GM19351 (cell line): ENCODE results near the gene VPS26B.

ENCODE experiments used
- ATAC-seq: cut with Tn5 transposase; IDR thresholded peaks from one replicate; pipeline ENCODE4 v1.9.1; 2021; ENCODE audit warnings: mild to moderate bottlenecking, moderate library complexity; ENCODE audit not compliant: unreplicated experiment

VPS26B gene

GRCh38 chr11:134230339-134230738 lies 5.9 kb downstream of the VPS26B start:
- no peak for ATAC-seq

DNA sequence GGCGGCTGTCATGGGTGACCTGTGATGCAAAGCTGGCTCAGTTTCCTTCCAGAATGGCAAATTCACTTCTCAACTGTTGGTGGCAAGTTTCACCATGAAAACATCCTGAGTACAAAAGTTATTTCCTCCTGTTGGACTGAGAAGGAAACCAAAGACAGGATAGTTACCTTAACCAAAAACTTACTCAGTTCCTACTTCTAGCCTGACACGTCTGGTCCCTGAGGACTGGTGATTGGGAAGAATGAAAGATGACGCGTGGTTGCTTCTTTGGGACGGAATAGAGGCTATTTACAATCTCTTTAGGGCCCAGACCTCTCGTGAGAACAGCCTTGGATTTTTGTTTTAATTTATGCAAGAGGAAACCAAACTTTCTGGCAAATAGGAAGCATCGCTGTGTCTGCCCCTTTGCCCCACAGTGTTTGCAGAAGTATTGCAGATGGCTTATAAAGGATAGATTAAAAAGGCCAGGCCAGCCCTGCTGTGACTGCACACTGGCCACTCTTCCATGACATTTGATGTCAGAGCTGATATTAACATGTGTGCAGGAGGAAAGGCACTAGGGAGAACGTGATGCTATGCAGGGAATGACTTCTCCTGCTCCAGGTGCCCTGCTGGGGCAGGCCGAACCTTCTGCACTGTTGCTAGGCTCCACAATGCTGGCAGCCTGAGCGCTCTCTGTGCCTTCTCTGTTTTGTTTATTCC lies 7.6 kb downstream of the VPS26B start:
- ATAC-seq: no peak

DNA sequence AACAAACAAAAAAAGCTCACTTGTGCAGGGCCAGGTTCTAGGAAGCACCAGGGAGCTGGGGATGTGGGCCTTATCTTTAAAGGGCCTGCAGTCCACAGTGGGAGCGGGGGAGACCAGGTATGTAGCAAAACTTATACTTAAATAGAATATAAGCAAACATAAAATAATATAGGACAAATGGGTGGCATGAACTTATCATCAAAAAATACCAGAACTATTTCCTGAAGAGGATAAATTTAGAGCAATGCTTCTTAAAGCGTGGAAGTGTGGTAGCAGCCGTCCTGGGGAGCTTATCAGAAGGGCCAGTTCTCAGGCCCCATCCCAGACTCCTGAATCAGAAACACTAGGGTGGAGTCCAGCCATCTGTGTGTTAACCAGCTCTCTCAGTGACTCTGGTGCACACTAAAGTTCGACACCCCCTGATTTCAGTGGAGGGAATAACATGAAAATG lies 9.3 kb downstream of the VPS26B start:
- ATAC-seq: no peak

GRCh38 chr11:134235399-134235798 lies 10.9 kb downstream of the VPS26B start:
- no peak for ATAC-seq

- ATAC-seq: no peak
Observed at GRCh38 chr11:134236834-134237556, 12.5 kb downstream of the VPS26B start.

DNA sequence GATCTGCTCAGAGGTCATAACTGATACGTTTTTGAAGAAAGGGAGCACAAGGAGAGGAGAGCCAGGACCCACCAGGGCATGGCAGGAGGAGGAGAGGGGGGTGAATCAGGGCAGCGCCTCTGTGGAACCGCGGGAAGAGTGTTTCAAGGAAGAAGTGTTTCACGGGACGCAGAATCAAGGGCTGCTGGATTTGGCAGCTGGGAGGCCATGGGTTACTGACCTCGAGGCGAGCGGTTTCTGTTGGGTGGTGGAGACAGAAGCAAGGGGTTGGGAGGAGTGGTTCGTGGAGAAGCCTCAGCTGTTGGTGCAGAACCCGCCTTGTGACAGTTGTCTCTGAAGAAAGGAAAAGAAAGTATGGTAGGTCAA lies 13.1 kb downstream of the VPS26B start:
- no peak for ATAC-seq

GRCh38 chr11:134238956-134239355 lies 14.5 kb downstream of the VPS26B start:
- ATAC-seq: no peak

DNA sequence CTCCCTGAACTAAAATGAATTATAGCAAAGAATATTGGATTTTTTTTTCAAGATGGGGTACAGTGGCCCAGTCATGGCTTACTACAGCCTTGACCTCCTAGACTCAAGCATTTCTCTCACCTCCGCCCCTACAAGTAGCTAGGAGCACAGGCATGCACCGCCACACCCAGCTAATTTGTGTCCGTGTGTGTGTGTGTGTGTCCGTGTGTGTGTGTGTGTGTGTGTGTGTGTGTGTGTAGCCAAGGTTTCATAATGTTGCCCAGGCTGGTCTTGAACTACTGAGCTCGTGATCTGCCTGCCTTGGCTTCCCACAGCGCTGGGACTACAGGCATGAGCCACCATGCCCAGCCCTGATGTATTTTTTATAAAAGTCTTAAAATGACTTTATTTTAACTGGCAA lies 16.1 kb downstream of the VPS26B start:
- ATAC-seq: no peak

DNA sequence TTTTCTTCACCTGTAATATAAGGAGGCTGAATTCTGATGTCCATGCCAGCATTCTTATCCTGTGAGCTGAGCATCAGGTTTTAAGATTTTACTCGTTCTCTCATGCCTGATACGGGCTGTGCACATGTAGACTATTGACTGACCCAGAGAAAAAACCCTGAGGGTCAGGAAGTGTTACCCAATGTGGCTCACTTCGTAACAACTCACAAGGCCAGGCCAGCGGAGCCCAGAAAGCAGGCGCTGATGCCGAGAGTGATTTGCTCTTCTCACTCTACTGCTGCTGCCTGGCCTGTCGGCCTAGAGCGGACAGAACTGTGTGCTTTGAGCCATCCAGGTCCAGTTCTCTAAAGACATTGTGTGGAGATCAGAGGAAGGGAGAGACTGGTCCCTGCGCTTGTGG lies 17.9 kb downstream of the VPS26B start:
- no peak for ATAC-seq

DNA sequence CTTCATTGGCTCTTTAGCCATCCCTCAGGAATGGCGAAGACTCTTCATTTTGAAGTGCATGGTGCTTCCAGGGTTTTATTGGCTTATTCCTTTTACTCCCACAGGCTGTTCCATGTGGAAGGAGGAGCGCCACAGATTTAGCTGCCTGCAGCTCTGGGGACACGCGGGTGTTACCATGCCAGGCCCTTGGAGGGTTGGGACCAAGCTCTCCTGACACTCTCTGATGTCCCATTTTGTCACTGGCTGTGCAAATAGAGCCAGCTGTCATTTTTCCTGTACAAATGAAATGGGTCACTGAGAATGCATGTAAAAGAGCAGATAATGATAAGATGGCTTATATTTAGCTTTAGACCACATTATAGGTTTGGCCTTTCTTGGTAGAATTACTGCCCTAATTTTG lies 19.4 kb downstream of the VPS26B start:
- ATAC-seq: no peak

GRCh38 chr11:134244593-134244992 lies 20.1 kb downstream of the VPS26B start:
- ATAC-seq: peak; percentile 94

DNA sequence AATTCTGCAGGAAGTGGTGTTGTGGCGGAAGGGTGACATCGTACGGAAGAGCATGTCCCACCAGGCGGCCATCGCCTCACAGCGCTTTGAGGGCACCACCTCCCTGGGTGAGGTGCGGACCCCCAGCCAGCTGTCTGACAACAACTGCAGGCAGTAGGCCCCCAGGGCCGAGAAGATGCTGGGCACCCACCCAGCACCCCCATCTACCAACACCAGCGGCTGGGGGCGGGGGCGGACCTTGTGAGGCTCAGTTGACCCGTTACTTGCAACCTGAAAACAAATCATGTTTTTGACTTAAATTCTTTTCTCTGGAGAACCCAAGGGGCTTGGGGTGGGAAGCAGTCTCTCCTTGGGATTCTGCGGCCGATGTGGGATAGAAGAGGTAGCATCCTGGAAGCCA lies 21.0 kb downstream of the VPS26B start:
- no peak for ATAC-seq

DNA sequence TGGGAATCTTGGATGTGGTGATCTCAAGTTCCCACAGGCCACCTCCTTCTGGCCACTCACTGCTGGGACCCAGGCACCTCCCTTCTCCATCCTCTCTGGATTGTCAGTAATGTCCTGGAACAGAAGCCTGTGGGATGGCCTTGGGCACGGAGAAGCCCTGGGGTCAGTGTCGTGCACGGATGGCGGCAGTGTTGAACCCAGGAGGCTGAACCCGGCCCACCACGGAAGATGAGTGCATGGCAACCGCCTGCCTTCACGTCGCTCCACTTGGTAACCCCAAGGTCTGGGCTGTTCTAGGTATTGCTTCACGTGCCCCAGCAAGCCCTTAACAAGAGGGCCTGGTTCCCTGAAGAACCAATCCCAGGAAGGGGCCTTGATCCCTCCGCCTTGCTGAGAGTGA lies 21.6 kb downstream of the VPS26B start:
- ATAC-seq: no peak

DNA sequence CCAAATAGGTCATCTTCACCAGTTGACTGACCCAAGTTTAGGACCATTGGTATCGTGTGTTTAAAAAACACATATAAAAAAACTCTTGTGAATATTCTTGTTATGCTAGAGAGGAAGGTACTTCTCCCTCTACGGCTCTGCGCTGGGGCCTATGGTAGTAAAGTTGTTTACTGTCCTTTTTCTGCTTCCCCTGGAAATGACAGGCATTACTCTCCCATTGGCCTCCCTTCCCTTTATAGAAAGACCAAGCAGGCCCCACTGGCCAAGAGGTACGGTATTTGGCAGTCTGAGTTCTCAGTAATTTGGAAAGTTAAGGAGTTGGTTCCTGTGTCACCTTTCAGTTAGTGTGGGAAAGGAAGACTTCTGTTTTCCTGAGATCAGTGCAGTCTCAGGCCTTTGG lies 22.2 kb downstream of the VPS26B start:
- ATAC-seq: no peak

DNA sequence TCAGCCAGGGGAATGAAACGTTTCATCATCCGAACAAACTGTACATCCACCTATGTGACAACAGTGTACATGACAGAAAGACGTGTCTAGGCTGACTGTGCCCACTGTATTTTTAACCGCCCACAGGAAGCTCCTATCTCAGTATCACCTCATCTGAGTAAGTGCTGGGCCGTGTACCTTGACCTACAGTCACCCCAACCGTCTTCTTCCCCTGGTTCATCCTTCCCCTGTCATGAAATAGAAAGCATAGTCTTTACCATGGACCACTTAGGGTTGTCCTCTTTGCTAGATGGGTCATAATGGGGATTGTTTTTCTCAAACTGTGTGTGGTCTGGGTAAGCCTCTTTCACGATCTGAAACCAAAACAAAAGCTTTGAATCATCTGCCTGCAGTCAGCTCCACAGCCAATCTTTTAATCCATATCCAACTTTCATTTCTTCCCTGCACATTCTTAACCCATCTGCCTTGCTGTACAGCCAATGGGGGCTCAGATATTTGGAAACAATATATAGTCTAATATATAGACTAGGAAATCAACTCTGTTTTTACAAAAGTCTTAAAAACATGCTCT lies 24.5 kb downstream of the VPS26B start:
- no peak for ATAC-seq

- ATAC-seq: no peak
Observed at GRCh38 chr11:134250246-134250645, 25.8 kb downstream of the VPS26B start.

- no peak for ATAC-seq
Observed at GRCh38 chr11:134250675-134251074, 26.2 kb downstream of the VPS26B start.

DNA sequence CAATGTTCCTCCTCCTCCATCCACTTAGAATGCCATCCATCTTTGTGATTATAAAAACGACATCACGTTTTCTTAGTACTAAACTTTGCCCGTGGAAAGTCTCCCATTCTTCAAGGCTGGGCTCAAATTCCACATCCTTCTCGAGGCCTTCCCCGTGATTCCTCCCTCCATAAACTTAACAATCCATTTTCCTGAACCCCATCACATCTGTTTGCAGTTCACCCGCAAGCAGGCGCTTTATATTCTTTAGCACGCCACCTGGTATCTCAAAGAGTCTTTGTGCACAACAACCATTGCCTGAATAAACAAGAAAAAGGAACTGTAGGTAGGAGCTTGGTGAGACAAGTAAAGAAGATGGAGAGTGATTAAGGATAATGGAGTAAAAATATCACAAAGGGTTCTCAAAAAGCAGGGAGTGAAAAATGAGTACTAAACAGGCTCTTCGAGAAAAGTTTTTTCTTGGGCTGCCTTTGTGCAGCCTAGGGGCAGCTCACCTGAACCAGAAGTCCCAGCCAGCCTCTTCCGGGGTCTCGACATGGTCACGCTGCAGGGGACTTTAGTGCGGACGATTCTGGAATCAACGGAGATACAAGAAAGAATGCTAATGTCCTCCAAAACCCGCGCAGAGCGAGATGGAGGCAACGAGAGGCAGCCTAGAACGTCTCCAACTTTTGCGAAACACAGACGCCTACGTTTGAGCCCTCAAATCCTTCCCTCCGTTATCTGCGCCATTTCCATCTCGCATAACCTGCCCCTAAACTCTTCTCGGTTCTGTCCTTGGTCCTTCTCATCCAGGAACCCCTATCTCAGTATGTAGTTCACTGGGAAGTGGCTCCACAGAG lies 28.1 kb downstream of the VPS26B start:
- peak; percentile 26 for ATAC-seq

- peak; percentile 97 for ATAC-seq
Observed at GRCh38 chr11:134253188-134253993, 28.9 kb downstream of the VPS26B start, which contains the start of the genes ACAD8 and THYN1. Gene ACAD8 (plus strand): TSS chr11:134253568. CDS start chr11:134253601, 33 bp downstream. Gene THYN1 (minus strand): TSS chr11:134253352. CDS start chr11:134252882, 470 bp downstream.
